HG03066 (cell line): ENCODE data around the gene ADCY2.

Source experiments
- ATAC-seq: cut with Tn5 transposase; IDR thresholded peaks from one replicate; pipeline ENCODE4 v1.9.1; 2021; ENCODE audit warnings: low read depth; ENCODE audit not compliant: unreplicated experiment

The ADCY2 gene

GRCh38 chr5:7813576-7813975 is 417.6 kb downstream of the ADCY2 start:
- no peak for ATAC-seq

GRCh38 chr5:7814816-7815215 is 418.9 kb downstream of the ADCY2 start:
- no peak for ATAC-seq

GRCh38 chr5:7815892-7816534 is 420.1 kb downstream of the ADCY2 start:
- ATAC-seq: peak; percentile 93

- ATAC-seq: no peak
Measured at GRCh38 chr5:7816535-7816901, 420.6 kb downstream of the ADCY2 start.

GRCh38 chr5:7822449-7822848 is 426.5 kb downstream of the ADCY2 start:
- ATAC-seq: no peak

GRCh38 chr5:7823594-7823993 is 427.7 kb downstream of the ADCY2 start:
- ATAC-seq: no peak

- ATAC-seq: no peak
Measured at GRCh38 chr5:7824995-7825394, 429.1 kb downstream of the ADCY2 start.

GRCh38 chr5:7825630-7826029 is 429.7 kb downstream of the ADCY2 start:
- ATAC-seq: no peak

GRCh38 chr5:7827610-7828009 is 431.7 kb downstream of the ADCY2 start:
- no peak for ATAC-seq

- no peak for ATAC-seq
Measured at GRCh38 chr5:7828269-7828668, 432.3 kb downstream of the ADCY2 start.

- no peak for ATAC-seq
Measured at GRCh38 chr5:7834982-7835381, 439.0 kb downstream of the ADCY2 start.

GRCh38 chr5:7837403-7837802 is 441.5 kb downstream of the ADCY2 start:
- ATAC-seq: no peak

GRCh38 chr5:7842531-7842930 is 446.6 kb downstream of the ADCY2 start:
- ATAC-seq: no peak

- ATAC-seq: no peak
Measured at GRCh38 chr5:7844901-7845300, 449.0 kb downstream of the ADCY2 start.

- no peak for ATAC-seq
Measured at GRCh38 chr5:7845557-7845956, 449.6 kb downstream of the ADCY2 start.

GRCh38 chr5:7846327-7846726 is 450.4 kb downstream of the ADCY2 start:
- ATAC-seq: no peak

- no peak for ATAC-seq
Measured at GRCh38 chr5:7848296-7848695, 452.4 kb downstream of the ADCY2 start.

GRCh38 chr5:7849681-7850394 is 453.9 kb downstream of the ADCY2 start:
- no peak for ATAC-seq

GRCh38 chr5:7850395-7851239 is 454.7 kb downstream of the ADCY2 start, which contains the start of gene CFAP90:
Gene CFAP90 (minus strand): TSS chr5:7851133. CDS start chr5:7851021, 112 bp downstream.
- no peak for ATAC-seq

- no peak for ATAC-seq
Measured at GRCh38 chr5:7851240-7851592, 455.3 kb downstream of the ADCY2 start.

GRCh38 chr5:7851617-7852289 is 455.8 kb downstream of the ADCY2 start:
- ATAC-seq: no peak
